NCI-H2227 (cell line): ENCODE data around the gene CCSAP.
A peak's percentile ranks its signal among the peaks of the same experiment; 100 is the strongest.
"Not testable (repeated sequence)": the region's sequence is repeated elsewhere in the genome, so short reads cannot be mapped to it uniquely, and the experiment has no call there.

ENCODE experiments used
- DNase-seq: peaks from one replicate; lab custom pipeline; 2025; ENCODE audit not compliant: unreplicated experiment; lab: John Stamatoyannopoulos, UW

Gene CCSAP

GRCh38 chr1:229342656-229343569 lies at the start of gene CCSAP:
Gene CCSAP (minus strand): TSS chr1:229343047. CDS start chr1:229342465, 582 bp downstream.
- peak; percentile 82 for DNase-seq

- DNase-seq, result no peak
Observed at GRCh38 chr1:229390130-229390529, 47.3 kb upstream of the CCSAP start.

- DNase-seq, result no peak
Observed at GRCh38 chr1:229388897-229389580, 46.2 kb upstream of the CCSAP start.

GRCh38 chr1:229385853-229386456 lies 43.1 kb upstream of the CCSAP start:
- no peak for DNase-seq

- DNase-seq, result no peak
Observed at GRCh38 chr1:229384822-229385221, 42.0 kb upstream of the CCSAP start.

- DNase-seq, result no peak
Observed at GRCh38 chr1:229383961-229384360, 41.1 kb upstream of the CCSAP start.

GRCh38 chr1:229383188-229383587 lies 40.3 kb upstream of the CCSAP start:
- DNase-seq, result no peak

- DNase-seq, result no peak
Observed at GRCh38 chr1:229381234-229381633, 38.4 kb upstream of the CCSAP start.

- DNase-seq, result no peak
Observed at GRCh38 chr1:229380536-229381160, 37.8 kb upstream of the CCSAP start.

- no peak for DNase-seq
Observed at GRCh38 chr1:229379846-229380245, 37.0 kb upstream of the CCSAP start.

- no peak for DNase-seq
Observed at GRCh38 chr1:229378586-229379367, 35.9 kb upstream of the CCSAP start.

- DNase-seq, result not testable (repeated sequence)
Observed at GRCh38 chr1:229378035-229378434, 35.2 kb upstream of the CCSAP start.

- DNase-seq, result no peak
Observed at GRCh38 chr1:229377429-229377828, 34.6 kb upstream of the CCSAP start.

GRCh38 chr1:229376521-229376920 lies 33.7 kb upstream of the CCSAP start:
- no peak for DNase-seq

- DNase-seq, result no peak
Observed at GRCh38 chr1:229374485-229374884, 31.6 kb upstream of the CCSAP start.

- no peak for DNase-seq
Observed at GRCh38 chr1:229373395-229373794, 30.5 kb upstream of the CCSAP start.

- no peak for DNase-seq
Observed at GRCh38 chr1:229372251-229372650, 29.4 kb upstream of the CCSAP start.

- no peak for DNase-seq
Observed at GRCh38 chr1:229371624-229372023, 28.8 kb upstream of the CCSAP start.

GRCh38 chr1:229370601-229371021 lies 27.8 kb upstream of the CCSAP start:
- DNase-seq, result peak; percentile 68

GRCh38 chr1:229368347-229368746 lies 25.5 kb upstream of the CCSAP start:
- no peak for DNase-seq
